Heart left ventricle (tissue), 16 donors: ENCODE data around the gene IQCN. TPM values are rescaled to one million over a fixed set of nuclear protein-coding genes. Genes with fewer than 3 reads are reported as not detected.

Source experiments
- ATAC-seq, 4 donors: fragments of 200-7000 bp; cut with Tn5 transposase; one replicate each; pipeline ENCODE4 v1.9.1; 2020 to 2022; ENCODE audit warnings: moderate library complexity in 4 of 4, mild to moderate bottlenecking in 3 of 4, moderate number of reproducible peaks in 1 of 4
- DNase-seq, 5 donors: peaks; one replicate each; pipeline ENCODE4 v3.0.0-alpha.2; 2020
- H3K27ac ChIP-seq, 12 donors: fragments of 200-600 bp; sonication (generic) in 4 of 12; one replicate each; pipeline versions ENCODE4 v1.5.0 to v1.8.0; 2016 to 2022; ENCODE audit warnings: mild to moderate bottlenecking in 2 of 12
- H3K27me3 ChIP-seq, 9 donors: fragments of 200-600 bp; sonication (generic) in 2 of 9; one replicate each; pipeline versions ENCODE4 v1.5.1 to v1.8.0; 2016 to 2022; ENCODE audit warnings: mild to moderate bottlenecking in 3 of 9
- H3K36me3 ChIP-seq, 9 donors: fragments of 200-600 bp; sonication (generic) in 2 of 9; one replicate each; pipeline versions ENCODE4 v1.5.0 to v1.8.0; 2018 to 2022; ENCODE audit warnings: mild to moderate bottlenecking in 2 of 9
- H3K4me1 ChIP-seq, 12 donors: fragments of 200-600 bp; sonication (generic) in 4 of 12; one replicate each; pipeline versions ENCODE4 v1.5.0 to v1.8.0; 2016 to 2022; ENCODE audit warnings: mild to moderate bottlenecking in 3 of 12
- H3K4me3 ChIP-seq, 12 donors: fragments of 200-600 bp; sonication (generic) in 4 of 12; one replicate each; pipeline versions ENCODE4 v1.5.0 to v1.8.0; 2017 to 2022; ENCODE audit warnings: mild to moderate bottlenecking in 9 of 12, moderate library complexity in 4 of 12
- H3K9me3 ChIP-seq, 12 donors: fragments of 200-600 bp; sonication (generic) in 4 of 12; one replicate each; pipeline versions ENCODE4 v1.5.0 to v1.8.0; 2016 to 2022; ENCODE audit warnings: mild to moderate bottlenecking in 1 of 12
- POLR2A ChIP-seq, 2 donors: fragments of 450-650 bp; IDR thresholded peaks; one replicate each; pipeline ENCODE4 v1.6.1; 2017; ENCODE audit warnings: antibody characterized with exemption in 2 of 2, mild to moderate bottlenecking in 2 of 2, moderate library complexity in 2 of 2
- WGBS, 4 donors: extraction: QIAGEN DNeasy Blood & Tissue Kit in 2 of 4; methylation state at CpG; one replicate each; pipeline versions ENCODE4 v1.1.5 to v1.1.7; 2013 to 2018; 5-methylcytosine and 5-hydroxymethylcytosine counted together
- intact Hi-C, 10 donors: fragments of 100-400 bp; cut with DNase I; formaldehyde crosslinking; loops; one replicate each; pipeline versions ENCODE4 v1.11.1 to v1.14.2; 2022
- polyA plus RNA-seq, 2 donors: library from polyadenylated mRNA; stranded (reverse); fragments of 200-250 nt; gene quantifications; one replicate each; pipeline ENCODE4 v1.2.3, GENCODE V29; 2013
- total RNA-seq, 9 donors: library from RNA; depleted of rRNA in 2 of 9; stranded (reverse); fragments of >200 nt in 2 of 9; fragmentation: NEBNext Ultra II Directional in 3 of 9; extraction: Animal tissue kit (Norgen Biotek cat#: 25700) in 3 of 9; gene quantifications; one replicate each; pipeline versions ENCODE4 v1.1.0 to v1.2.4, GENCODE V29; 2016 to 2023
- TF ChIP-seq, protein P1 (sequence below), 12 donors: fragments of 200-600 bp; sonication (generic) in 4 of 12; IDR thresholded peaks; one replicate each; pipeline versions ENCODE4 v1.5.0 to v1.8.0; 2018 to 2022; ENCODE audit warnings: antibody characterized with exemption in 12 of 12, mild to moderate bottlenecking in 5 of 12
- donor health status: ischemic (EF 13 %, LVEDD 7.1; RV severe dilation, severe dysfunction).
- donor health status: healthy with polysubstance abuse.
- donor health status: DM: no; HTN: yes; CAD: no.
- donor health status: DM: no; HTN: no; CAD: no.
- donor health status: ischemic (EF 25% LVEDD 6.9; RV normal size, moderate dysfunction).
- donor health status: ischemic (EF 25% LVEDD 5.7; RV mildly dilated, moderate dysfunction).
- donor health status: healthy.
- donor health status: DM: yes; HTN: yes; CAD: no.
- donor health status: ischemic (EF 35%, LVEDD 5.7; RV mildly dilated, moderate dysfunction).
- donor health status: nonischemic (EF 11% LVEDD 7.7; RV severe dilation, severe dysfunction).
- donor health status: DM: yes; HTN: yes; CAD: no.
- donor health status: PGD.
- donor health status: ischemic (EF 29% LVEDD 5.4; RV normal size, mild dysfunction).
- donor health status: nonischemic (EF 23%, LVEDD 6.1; RV moderate dilation, normal function).

IQCN gene
- total and polyA plus RNA-seq, 11 donors = 0.24 to 2.8 (median 0.75) TPM

DNA sequence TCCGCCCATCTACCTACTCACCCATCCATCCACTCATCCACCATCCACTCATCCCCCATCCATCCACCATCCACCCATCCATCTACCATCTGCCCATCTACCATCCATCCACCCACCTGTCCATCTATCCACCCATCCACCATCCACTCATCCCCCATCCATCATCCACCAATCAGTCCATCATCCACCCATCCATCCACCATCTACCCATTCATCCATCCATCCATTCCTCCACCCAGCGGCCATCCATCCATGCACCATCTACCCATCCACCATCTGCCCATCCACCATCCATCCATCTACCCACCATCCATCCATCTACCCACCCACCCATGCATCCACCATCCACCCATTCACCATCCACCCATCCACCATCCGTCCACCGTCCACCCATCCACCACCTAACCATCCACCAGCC lies 20.8 kb upstream of the IQCN start:
- Histone ChIP-seq H3K36me3 (no peaks in the 10 kb centered on the region), H3K4me1 (peaks cover 0 to 36% (median 21%) of the 10 kb centered on the region in 12 donors), H3K27ac (no peak overlapping the region), H3K9me3 (no peaks in the 10 kb centered on the region), H3K4me3 (no peak overlapping the region), H3K27me3 (no peaks in the 10 kb centered on the region)
- ATAC-seq = no peak
- WGBS, 4 donors = 73 to 98% (median 86%) methylated on average over 4 of the region's 4 CpGs
- intact Hi-C loops = no loop called here
- DNase-seq = no peak
- TF ChIP-seq, protein P1, sequence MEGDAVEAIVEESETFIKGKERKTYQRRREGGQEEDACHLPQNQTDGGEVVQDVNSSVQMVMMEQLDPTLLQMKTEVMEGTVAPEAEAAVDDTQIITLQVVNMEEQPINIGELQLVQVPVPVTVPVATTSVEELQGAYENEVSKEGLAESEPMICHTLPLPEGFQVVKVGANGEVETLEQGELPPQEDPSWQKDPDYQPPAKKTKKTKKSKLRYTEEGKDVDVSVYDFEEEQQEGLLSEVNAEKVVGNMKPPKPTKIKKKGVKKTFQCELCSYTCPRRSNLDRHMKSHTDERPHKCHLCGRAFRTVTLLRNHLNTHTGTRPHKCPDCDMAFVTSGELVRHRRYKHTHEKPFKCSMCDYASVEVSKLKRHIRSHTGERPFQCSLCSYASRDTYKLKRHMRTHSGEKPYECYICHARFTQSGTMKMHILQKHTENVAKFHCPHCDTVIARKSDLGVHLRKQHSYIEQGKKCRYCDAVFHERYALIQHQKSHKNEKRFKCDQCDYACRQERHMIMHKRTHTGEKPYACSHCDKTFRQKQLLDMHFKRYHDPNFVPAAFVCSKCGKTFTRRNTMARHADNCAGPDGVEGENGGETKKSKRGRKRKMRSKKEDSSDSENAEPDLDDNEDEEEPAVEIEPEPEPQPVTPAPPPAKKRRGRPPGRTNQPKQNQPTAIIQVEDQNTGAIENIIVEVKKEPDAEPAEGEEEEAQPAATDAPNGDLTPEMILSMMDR (IDR thresholded peaks at IDR 0.05) = no peak
- no peak for TF ChIP-seq POLR2A (IDR thresholded peaks at IDR 0.05)

DNA sequence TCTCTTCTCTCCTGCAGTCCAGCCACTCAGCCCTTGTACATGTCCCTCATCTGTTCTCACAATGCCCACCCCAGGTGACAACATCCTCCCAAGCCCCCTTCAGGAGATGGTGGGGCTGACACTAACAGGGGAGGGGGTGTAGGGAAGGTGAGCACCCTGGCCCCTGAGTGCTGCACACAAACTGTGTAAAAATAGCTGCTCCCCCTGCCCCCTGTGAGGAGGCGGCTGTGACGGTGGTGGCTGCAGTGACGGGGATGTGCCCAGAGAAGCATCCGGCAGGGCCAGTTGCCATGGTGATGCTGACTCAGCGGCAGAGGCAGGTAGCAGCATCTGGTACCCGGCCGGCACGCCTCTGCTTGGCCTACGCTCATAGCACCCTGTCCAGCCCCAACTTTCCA lies 20.2 kb upstream of the IQCN start:
- H3K27me3 ChIP-seq = no peaks in the 10 kb centered on the region
- DNase-seq (peak in 1 of 5 donors; percentile 77), ATAC-seq (no peak)
- H3K9me3 ChIP-seq = no peaks in the 10 kb centered on the region
- H3K27ac ChIP-seq = peak overlapping the region in 7 of 12 donors; percentile 96 to 100 (median 99)
- WGBS, 4 donors = 28 to 69% (median 56%) methylated on average over 7 to 9 of the region's 9 CpGs
- peaks cover 0 to 42% (median 22%) of the 10 kb centered on the region in 12 donors for H3K4me1 ChIP-seq
- no peak overlapping the region for H3K4me3 ChIP-seq
- intact Hi-C loops = no loop called here
- TF ChIP-seq POLR2A (IDR thresholded peaks at IDR 0.05) = no peak
- TF ChIP-seq, protein P1 (IDR thresholded peaks at IDR 0.05) = no peak
- no peaks in the 10 kb centered on the region for H3K36me3 ChIP-seq

DNA sequence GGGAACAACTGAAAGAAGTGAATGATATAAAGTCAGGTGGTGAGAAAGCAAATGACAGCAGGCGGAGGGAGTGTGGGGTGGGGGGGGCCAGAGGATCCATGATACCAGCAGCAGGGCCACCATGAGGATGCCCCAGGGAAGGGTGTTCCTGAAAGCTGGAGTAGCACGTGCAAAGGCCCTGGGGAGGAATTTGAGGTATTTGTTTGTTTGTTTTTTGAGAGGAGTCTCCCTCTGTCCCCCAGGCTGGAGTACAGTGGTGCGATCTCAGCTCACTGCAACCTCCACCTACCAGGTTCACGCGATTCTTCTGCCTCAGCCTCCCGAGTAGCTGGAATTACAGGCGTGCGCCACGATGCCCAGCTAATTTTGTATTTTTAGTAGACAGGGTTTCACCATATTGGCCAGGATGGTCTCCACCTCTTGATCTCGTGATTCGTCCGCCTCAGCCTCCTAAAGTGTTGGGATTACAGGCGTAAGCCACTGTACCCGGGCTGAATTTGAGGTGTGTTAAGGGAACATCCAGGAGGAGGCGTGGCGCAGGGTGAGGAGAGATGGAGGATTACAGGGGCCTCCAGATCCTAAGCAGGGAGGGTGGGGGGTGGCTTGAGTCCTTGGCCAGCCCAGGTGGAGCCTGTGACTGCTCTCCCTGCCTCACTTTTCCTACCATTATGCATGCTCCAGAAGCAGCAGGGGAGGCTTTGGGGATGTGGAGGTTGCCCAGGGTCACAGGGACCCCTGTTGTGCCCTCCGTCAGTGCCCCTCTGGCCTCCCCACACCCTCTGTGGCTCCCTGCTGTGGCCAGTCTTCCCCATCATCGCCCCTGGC lies 19.6 kb upstream of the IQCN start:
- peak overlapping the region in 4 of 12 donors; percentile 64 to 98 (median 74) for H3K4me3 ChIP-seq
- TF ChIP-seq POLR2A (IDR thresholded peaks at IDR 0.05) = no peak
- TF ChIP-seq, protein P1 (IDR thresholded peaks at IDR 0.05) = no peak
- H3K36me3 ChIP-seq = no peaks in the 10 kb centered on the region
- H3K27me3 ChIP-seq = no peaks in the 10 kb centered on the region
- H3K4me1 ChIP-seq = peaks cover 0 to 43% (median 22%) of the 10 kb centered on the region in 12 donors
- ATAC-seq (no peak), DNase-seq (no peak)
- intact Hi-C loops = no loop called here
- 57 to 67% (median 60%) methylated on average over 18 of the region's 18 CpGs for WGBS, 4 donors
- peak overlapping the region; percentile 96 to 100 (median 99) for H3K27ac ChIP-seq
- H3K9me3 ChIP-seq = no peaks in the 10 kb centered on the region

DNA sequence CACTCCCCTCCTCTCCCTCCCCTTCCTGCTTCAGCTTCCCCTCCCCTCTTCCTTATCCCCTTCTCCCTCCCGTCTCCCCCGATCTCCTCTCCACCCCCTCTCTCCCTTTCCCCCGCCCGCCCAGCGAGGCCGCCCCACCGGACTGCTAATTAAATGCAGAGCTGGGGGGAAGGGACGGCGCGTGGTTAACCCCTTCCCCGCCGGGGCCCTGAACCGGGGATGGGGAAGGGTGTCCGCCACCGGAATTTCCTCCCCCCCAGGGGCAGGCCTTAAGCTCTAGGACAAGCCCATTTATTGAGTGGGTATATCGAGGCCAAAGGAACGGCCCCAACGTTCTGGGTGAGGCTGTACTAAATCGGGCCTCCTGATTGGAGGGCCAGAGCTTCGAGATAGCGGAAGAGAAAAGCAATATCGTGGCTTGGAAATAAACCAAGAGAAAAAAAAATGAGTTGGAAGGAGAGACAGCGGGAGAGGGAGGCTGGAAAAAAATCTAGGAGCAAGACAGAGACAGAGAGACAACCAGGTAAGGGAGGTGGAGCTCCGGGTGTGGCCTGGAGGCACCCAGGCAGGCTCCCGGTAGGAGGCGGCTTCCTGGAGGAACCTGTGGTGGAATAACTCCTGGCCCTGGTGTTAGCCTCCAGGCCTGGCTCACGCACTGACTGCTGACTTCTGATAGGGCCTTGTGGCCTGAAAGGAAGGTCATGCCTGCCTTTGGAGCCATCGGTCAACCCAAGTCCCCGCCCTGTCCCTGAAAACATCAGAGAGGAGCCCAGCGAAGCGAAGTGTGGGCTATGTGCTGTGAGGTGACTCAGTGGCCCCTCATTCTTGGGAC lies 18.8 kb upstream of the IQCN start:
- peak; percentile 48 to 70 (median 62) for ATAC-seq

More for the DNA sequence above, 18.8 kb upstream of the IQCN start:
- peaks cover 0 to 43% (median 22%) of the 10 kb centered on the region in 12 donors for H3K4me1 ChIP-seq
- intact Hi-C loops = loop anchor here in 2 of 10 donors (1.0 kb wide), 4 partner anchors 11 to 30 kb away; partner anchors contain the start of genes JUND (in 1 of the 2) and LSM4 (in 1 of the 2)
- no peaks in the 10 kb centered on the region for H3K27me3 ChIP-seq
- 8 to 12% (median 10%) methylated on average over 29 to 31 of the region's 31 CpGs for WGBS, 4 donors
- peak overlapping the region; percentile 96 to 100 (median 99) for H3K27ac ChIP-seq
- H3K36me3 ChIP-seq = no peaks in the 10 kb centered on the region
- peak overlapping the region; percentile 64 to 98 (median 77) for H3K4me3 ChIP-seq
- TF ChIP-seq, protein P1 (IDR thresholded peaks at IDR 0.05) = peak in 1 of 12 donors; percentile 7
- TF ChIP-seq POLR2A (IDR thresholded peaks at IDR 0.05) = no peak
- H3K9me3 ChIP-seq = no peaks in the 10 kb centered on the region
- DNase-seq = peak; percentile 88 to 93 (median 92)
